Right cardiac atrium (tissue), 5 donors: ENCODE data around the gene PPP6R2. TPM values are rescaled to one million over a fixed set of nuclear protein-coding genes. Genes with fewer than 3 reads are reported as not detected.
A peak's percentile ranks its signal among the peaks of the same experiment; 100 is the strongest.

Source experiments
- ATAC-seq, 2 donors: fragments of 200-7000 bp; cut with Tn5 transposase; one replicate each; pipeline versions ENCODE4 v1.8.0 to v1.9.1; 2020; ENCODE audit warnings: moderate library complexity in 2 of 2, mild to moderate bottlenecking in 1 of 2
- DNase-seq, 3 donors: peaks; one replicate each; pipeline ENCODE4 v3.0.0-alpha.2; 2020
- H3K27ac ChIP-seq: one replicate; pipeline ENCODE4 v1.5.1; 2013; ENCODE audit warnings: mild to moderate bottlenecking, low read length, control low read depth, moderate library complexity
- H3K27me3 ChIP-seq: one replicate; pipeline ENCODE4 v1.6.1; 2013; ENCODE audit not compliant: control insufficient read depth, insufficient read depth
- H3K4me1 ChIP-seq: one replicate; pipeline ENCODE4 v1.6.1; 2013; ENCODE audit warnings: low read length; ENCODE audit not compliant: control insufficient read depth, insufficient read depth
- H3K4me3 ChIP-seq: one replicate; pipeline ENCODE4 v1.5.1; 2013; ENCODE audit warnings: low read length, control low read depth
- H3K9me3 ChIP-seq: one replicate; pipeline ENCODE4 v1.6.1; 2013; ENCODE audit warnings: low read length; ENCODE audit not compliant: control insufficient read depth
- WGBS: extraction: QIAGEN DNeasy Blood & Tissue Kit; methylation state at CpG from one replicate; pipeline ENCODE4 v1.1.7; 2013; 5-methylcytosine and 5-hydroxymethylcytosine counted together
- intact Hi-C, 4 donors: fragments of 100-400 bp; cut with DNase I; formaldehyde crosslinking; loops; one replicate each; pipeline versions ENCODE4 v1.11.0 to v1.14.0; 2022 to 2023
- polyA plus RNA-seq: library from polyadenylated mRNA; stranded (reverse); fragments of 200-250 nt; gene quantifications from one replicate; pipeline ENCODE4 v1.2.3, GENCODE V29; 2013
- total RNA-seq, 4 donors: library from RNA; stranded (reverse); fragmentation: NEBNext Ultra II Directional; extraction: Animal tissue kit (Norgen Biotek cat#: 25700); gene quantifications; one replicate each; pipeline ENCODE4 v1.2.1, GENCODE V29; 2021
- donor health status: healthy with polysubstance abuse.
- donor health status: DM: no; HTN: yes; CAD: no.
- donor health status: DM: no; HTN: no; CAD: no.
- donor health status: DM: no; HTN: yes; CAD: no; lungs with severe emphysema.
- donor health status: DM: yes; HTN: yes; CAD: no.

Gene PPP6R2
- total and polyA plus RNA-seq, 5 donors = 36.2 to 50.2 (median 44.2) TPM

DNA sequence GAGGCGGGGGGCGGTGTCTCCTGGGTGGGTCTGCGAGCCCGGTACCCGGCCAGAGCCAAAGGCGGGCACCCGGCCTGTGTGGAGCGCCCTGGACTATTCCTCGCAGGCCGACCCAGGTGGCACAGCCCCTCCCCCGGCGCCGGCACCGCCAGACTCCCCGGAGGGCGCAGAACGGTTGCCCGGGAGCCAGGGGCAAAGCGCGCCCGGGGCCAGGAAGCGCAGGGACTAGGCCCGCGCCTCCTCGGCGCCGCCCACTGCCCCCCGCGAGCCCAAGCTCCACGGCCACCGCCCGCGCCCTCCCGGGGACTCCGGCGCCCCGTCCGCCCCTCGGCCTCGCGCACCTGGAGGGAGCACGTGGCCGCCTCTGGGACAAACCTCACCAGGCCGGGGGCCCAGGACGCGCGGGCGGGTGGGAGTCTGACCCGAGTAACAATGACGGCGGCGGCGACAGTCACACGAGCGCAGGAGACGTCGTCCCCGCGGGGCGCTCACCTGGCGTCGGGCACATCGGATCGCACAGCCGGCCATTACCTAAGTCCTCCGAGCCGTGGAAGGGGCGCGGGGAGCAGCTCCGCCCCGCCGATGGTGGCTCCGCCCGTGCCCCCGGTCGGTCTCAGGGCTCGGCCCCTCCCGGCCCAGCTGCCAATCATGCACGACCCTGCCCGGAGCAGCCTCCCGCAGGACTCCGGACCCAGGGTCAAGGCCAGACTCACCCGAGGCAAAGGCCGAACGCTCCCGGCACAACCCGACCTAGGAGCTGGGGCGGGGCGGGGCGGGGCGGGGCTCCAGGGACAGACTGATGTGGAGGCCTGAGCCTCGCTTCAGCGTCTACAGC is 43.1 kb upstream of the PPP6R2 start:
- DNase-seq (peak; percentile 42 to 81 (median 77)), ATAC-seq (peak in 1 of 2 donors; percentile 6)
- intact Hi-C loops = no loop called here
- 32% methylated on average over 93 of the region's 93 CpGs for WGBS
- Histone ChIP-seq H3K9me3 (no peaks in the 10 kb centered on the region), H3K27me3 (no peaks in the 10 kb centered on the region), H3K4me1 (peaks cover 7% of the 10 kb centered on the region), H3K4me3 (peak overlapping the region; percentile 47), H3K27ac (no peak overlapping the region)

GRCh38 chr22:50300620-50301257 is 42.4 kb upstream of the PPP6R2 start:
- DNase-seq = no peak
- Histone ChIP-seq H3K4me3 (no peak overlapping the region), H3K27me3 (no peaks in the 10 kb centered on the region), H3K4me1 (peaks cover 13% of the 10 kb centered on the region), H3K27ac (no peak overlapping the region), H3K9me3 (no peaks in the 10 kb centered on the region)
- no peak for ATAC-seq
- whole genome bisulfite sequencing = 70% methylated on average over 14 of the region's 14 CpGs
- intact Hi-C loops = no loop called here

DNA sequence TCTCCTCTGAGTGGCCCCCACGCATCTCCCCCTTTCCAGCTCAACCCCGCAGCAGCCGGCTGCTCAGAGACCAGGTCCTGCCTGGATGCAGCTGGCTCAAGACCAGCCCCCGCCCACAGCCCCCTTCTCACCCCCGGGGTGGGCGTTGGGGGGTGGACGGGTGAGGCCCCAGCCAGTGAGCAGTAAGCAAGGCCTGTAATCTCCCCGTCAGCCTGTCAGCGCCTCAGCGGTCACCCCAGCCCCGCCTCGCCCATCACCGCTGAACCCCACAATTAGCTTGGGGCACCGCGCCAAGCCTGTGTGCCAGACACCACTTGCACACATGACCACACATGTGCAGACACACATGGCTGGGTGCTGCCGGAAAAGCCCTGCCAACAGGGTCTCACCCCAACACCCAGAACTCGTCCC is 41.5 kb upstream of the PPP6R2 start:
- Histone ChIP-seq H3K4me3 (no peak overlapping the region), H3K9me3 (no peaks in the 10 kb centered on the region), H3K4me1 (peaks cover 13% of the 10 kb centered on the region), H3K27ac (peak overlapping the region; percentile 71), H3K27me3 (no peaks in the 10 kb centered on the region)
- DNase-seq (peak in 2 of 3 donors; percentile 78 to 82), ATAC-seq (no peak)
- 36% methylated on average over 17 of the region's 17 CpGs for WGBS
- intact Hi-C loops = no loop called here

GRCh38 chr22:50302041-50302541 is 41.0 kb upstream of the PPP6R2 start:
- 33% methylated on average over 9 of the region's 9 CpGs for WGBS

DNA sequence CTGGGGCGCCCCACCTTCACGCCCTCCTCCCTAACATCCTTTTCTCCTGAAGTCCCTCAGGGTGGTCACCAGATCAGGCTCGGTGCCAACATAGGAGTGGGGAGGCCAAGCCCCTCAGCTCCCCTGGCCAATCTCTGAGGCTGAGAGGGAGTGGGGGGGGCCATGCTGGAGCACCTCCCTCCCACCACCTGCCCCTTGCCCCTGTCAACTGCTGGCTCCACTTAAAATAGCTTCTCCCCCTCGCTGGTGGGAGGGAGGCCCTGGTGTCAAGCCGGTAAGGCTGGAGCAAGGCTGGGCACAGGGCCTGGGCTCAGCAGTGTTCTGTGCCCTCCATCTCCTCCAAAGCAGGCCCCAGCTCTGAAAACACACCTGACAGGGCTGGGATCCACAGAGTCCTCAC is 40.6 kb upstream of the PPP6R2 start:
- Histone ChIP-seq H3K27me3 (no peaks in the 10 kb centered on the region), H3K27ac (peak overlapping the region; percentile 71), H3K4me1 (peaks cover 13% of the 10 kb centered on the region), H3K4me3 (no peak overlapping the region), H3K9me3 (no peaks in the 10 kb centered on the region)
- 47% methylated on average over 5 of the region's 5 CpGs for WGBS
- intact Hi-C loops = no loop called here
- peak in 1 of 2 donors; percentile 6 for ATAC-seq
- peak in 2 of 3 donors; percentile 77 to 84 for DNase-seq

More at GRCh38 chr22:50302041-50302541, 41.0 kb upstream of the PPP6R2 start:
- H3K4me1 ChIP-seq = peaks cover 13% of the 10 kb centered on the region
- H3K27ac ChIP-seq = peak overlapping the region; percentile 71
- no peak overlapping the region for H3K4me3 ChIP-seq
- H3K9me3 ChIP-seq = no peaks in the 10 kb centered on the region
- ATAC-seq (peak; percentile 1 to 3), DNase-seq (peak in 2 of 3 donors; percentile 76 to 84)
- no peaks in the 10 kb centered on the region for H3K27me3 ChIP-seq
- intact Hi-C loops = no loop called here

DNA sequence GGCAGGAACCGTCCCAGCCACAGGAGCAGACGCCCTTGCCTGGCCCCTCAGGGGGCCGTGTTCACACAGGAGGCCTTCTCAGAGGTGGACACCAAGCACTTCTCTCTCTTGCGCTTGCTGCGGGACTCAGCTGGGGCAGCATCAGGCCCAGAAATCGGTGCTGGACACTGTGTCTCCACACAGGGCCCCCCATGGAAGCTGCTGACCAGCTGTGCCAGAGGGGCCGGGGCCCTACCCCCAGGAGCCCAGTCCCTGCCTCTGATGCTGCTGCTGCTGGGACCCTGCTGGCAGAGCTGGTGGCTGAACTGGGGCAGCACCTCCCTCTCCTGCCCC is 39.6 kb upstream of the PPP6R2 start:
- peak in 1 of 3 donors; percentile 79 for DNase-seq
- intact Hi-C loops = no loop called here
- no peaks in the 10 kb centered on the region for H3K27me3 ChIP-seq
- WGBS = 52% methylated on average over 7 of the region's 7 CpGs
- H3K4me1 ChIP-seq = peaks cover 16% of the 10 kb centered on the region
- no peak overlapping the region for H3K4me3 ChIP-seq
- H3K9me3 ChIP-seq = no peaks in the 10 kb centered on the region
- ATAC-seq = no peak
- peak overlapping the region; percentile 71 for H3K27ac ChIP-seq

DNA sequence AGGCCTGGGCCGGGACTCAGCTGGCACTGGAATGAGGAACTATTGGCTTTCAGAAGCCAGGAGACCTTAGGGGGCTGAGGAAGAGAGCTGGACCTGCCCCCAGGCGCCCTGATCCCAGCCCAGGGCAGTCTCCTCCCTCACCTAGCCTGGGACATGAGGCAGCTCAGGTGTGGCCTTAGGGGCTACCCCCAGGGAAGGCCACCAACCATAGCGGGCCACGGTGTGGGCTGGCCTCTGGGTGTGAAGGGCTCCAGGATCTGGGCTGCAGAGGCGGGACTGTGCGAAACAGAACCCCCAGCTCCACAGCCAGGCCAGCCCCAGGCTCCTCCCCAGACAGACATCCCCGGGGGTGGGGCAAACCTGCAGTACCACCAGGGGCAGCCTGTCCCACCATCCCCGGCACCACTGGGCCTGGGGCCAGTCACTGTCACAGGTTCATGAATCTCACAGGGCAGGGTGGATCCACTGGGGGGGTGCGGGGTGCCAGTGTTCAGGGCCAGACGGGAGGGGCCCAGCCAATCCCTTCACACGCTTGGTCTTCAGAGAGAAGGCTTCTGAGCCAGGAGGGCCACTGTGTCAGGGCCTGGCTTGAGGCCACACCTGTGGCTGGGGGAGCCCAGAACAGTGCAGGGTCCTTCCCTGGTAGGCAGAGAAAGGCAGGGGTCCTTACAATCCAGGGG is 39.1 kb upstream of the PPP6R2 start:
- intact Hi-C loops = no loop called here
- Histone ChIP-seq H3K4me1 (peaks cover 14% of the 10 kb centered on the region), H3K27me3 (no peaks in the 10 kb centered on the region), H3K9me3 (no peaks in the 10 kb centered on the region), H3K4me3 (no peak overlapping the region), H3K27ac (peak overlapping the region; percentile 71)
- DNase-seq = peak; percentile 54 to 90 (median 83)
- no peak for ATAC-seq
- WGBS = 38% methylated on average over 11 of the region's 11 CpGs

DNA sequence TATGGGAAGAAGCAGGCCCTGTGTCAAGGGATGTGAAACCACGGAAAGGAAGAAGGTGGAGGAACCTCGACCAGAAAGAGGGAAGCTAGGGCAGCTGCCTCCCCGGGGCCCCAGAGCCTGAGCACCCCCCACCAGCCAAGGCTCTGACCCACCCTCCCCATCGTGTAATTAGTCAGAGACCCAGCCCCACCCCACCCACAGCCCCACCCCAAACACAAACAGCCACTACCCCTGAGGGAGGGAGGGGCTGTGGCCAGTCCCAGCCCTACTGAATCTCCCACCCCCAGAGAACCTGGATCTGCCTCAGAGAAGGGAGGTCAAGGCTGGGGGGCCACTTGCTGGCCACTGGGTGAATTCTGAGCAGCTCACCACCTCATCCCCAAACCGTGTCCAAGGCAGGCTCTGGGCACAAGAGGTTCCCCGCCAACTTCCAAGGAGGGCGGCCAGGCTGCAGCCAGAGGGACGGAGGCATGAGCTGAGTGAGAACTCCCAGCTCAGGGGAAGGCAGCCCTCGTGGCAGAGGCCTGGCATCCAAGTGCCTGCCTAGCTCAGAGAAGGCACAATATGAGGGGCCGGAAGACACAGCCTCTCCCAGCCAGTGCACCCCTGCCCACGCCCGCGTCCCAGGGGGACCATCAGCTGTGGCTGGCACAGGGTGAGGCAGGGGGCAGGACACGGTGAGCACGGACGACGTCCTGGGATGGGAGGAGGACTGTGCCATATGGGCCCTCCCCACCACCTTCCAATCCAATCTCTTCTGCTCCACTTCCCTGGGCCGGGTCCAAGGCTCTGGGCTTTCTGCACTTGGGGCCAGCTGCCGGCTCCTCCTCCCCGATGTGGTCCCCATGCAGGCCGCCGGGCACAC is 38.4 kb upstream of the PPP6R2 start:
- WGBS = 33% methylated on average over 22 of the region's 22 CpGs
- no peaks in the 10 kb centered on the region for H3K27me3 ChIP-seq
- intact Hi-C loops = no loop called here
- no peak overlapping the region for H3K4me3 ChIP-seq
- H3K4me1 ChIP-seq = peaks cover 16% of the 10 kb centered on the region
- peak overlapping the region; percentile 76 for H3K27ac ChIP-seq
- no peaks in the 10 kb centered on the region for H3K9me3 ChIP-seq
- peak in 1 of 2 donors; percentile 1 for ATAC-seq
- DNase-seq = peak; percentile 60 to 88 (median 88)

DNA sequence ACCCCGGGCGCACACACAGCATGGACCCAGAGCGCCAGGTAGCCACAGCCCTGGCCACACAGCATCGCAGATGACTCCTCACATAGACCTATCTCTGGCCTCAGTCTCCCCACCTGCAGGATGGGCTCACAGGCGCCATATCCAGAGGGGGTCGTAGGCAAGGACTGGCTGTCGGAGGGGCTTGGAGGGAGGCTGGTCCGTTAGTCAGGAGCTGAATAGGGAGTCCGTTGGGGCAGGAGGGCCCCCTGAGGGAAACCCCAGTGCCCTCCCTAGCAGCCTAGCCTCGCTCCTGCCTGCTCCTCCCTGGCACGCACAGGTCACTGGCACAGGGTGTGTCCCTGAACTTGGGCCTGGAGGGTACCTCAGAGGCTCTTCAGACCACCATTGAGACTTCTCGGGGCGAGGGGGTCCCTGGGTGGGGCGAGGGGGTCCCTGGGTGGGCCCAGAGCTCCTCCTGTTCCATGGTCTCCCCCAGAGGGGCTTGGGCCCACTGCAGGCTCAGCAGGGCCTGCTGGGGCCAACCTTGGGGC is 37.7 kb upstream of the PPP6R2 start:
- ATAC-seq (no peak), DNase-seq (peak in 1 of 3 donors; percentile 70)
- Histone ChIP-seq H3K4me3 (peak overlapping the region; percentile 84), H3K4me1 (peaks cover 16% of the 10 kb centered on the region), H3K27ac (peak overlapping the region; percentile 76), H3K27me3 (no peaks in the 10 kb centered on the region), H3K9me3 (no peaks in the 10 kb centered on the region)
- 49% methylated on average over 14 of the region's 14 CpGs for WGBS
- intact Hi-C loops = no loop called here

GRCh38 chr22:50305923-50306566 is 37.1 kb upstream of the PPP6R2 start:
- peak; percentile 49 to 54 for ATAC-seq
- intact Hi-C loops = no loop called here
- WGBS = 1% methylated on average over 21 of the region's 21 CpGs
- peak overlapping the region; percentile 76 for H3K27ac ChIP-seq
- peak overlapping the region; percentile 84 for H3K4me3 ChIP-seq
- no peaks in the 10 kb centered on the region for H3K27me3 ChIP-seq
- no peaks in the 10 kb centered on the region for H3K9me3 ChIP-seq
- peaks cover 16% of the 10 kb centered on the region for H3K4me1 ChIP-seq
- peak; percentile 84 to 94 (median 92) for DNase-seq
